ENCODE data around the gene ZNF76. TPM values are rescaled to one million over a fixed set of nuclear protein-coding genes. Genes with fewer than 3 reads are reported as not detected.

The ZNF76 gene
- total and polyA plus RNA-seq, 9 of the 15 experiments (the other 6 are each of a cell fraction or from before 2014, with no cell fraction given): 1.2 to 17.8 (median 10.7) TPM

- TF ChIP-seq ZFP1 (CRISPR knock-in tag; IDR thresholded peaks at IDR 0.05) (no peak), EGR1 (conservative IDR thresholded peaks at IDR 0.05) (peak; percentile 96), GTF2F1 (IDR thresholded peaks at IDR 0.05; ENCODE audit: low read depth, low read length) (peak; percentile 26; the same call in 1 of the 2 replicates), DDX20 (tag; IDR thresholded peaks at IDR 0.05; ENCODE audit: low read depth) (no peak), SAFB (IDR thresholded peaks at IDR 0.05; ENCODE audit: borderline replicate concordance, low read depth, low read length) (no peak), MAFG (tag; conservative IDR thresholded peaks at IDR 0.05) (no peak), PYGO2 (tag; IDR thresholded peaks at IDR 0.05) (no peak), ZNF589 (CRISPR knock-in tag; IDR thresholded peaks at IDR 0.05; ENCODE audit: low read depth) (peak; percentile 73; the same call in 1 of the 2 replicates), NFIX (CRISPR knock-in tag; IDR thresholded peaks at IDR 0.05; ENCODE audit: low read depth) (no peak; the same call in 1 of the 2 replicates), BMI1 (IDR thresholded peaks at IDR 0.05; ENCODE audit: low read length) (peak; percentile 82), C11orf30 (IDR thresholded peaks at IDR 0.05; ENCODE audit: low read depth) (0 out of 2 replicates have a peak, but pooled peaks have one; percentile 44), HINFP (tag; conservative IDR thresholded peaks at IDR 0.05; ENCODE audit: low read depth) (no peak), POLR2H (tag; IDR thresholded peaks at IDR 0.05; ENCODE audit: low read depth) (peak; percentile 68; the same call in 1 of the 2 replicates), MCM5 (IDR thresholded peaks at IDR 0.05; ENCODE audit: low read depth) (no peak), NFE2L1 (tag; IDR thresholded peaks at IDR 0.05; ENCODE audit: borderline replicate concordance, low read depth) (no peak), AFF4 (CRISPR knock-in tag; IDR thresholded peaks at IDR 0.05) (peak; percentile 95), CXXC5 (CRISPR knock-in tag; IDR thresholded peaks at IDR 0.05) (peak; percentile 99), ZNF239 (CRISPR knock-in tag; IDR thresholded peaks at IDR 0.05) (0 out of 2 replicates have a peak, but pooled peaks have one; percentile 23), FIP1L1 (IDR thresholded peaks at IDR 0.05; ENCODE audit: low read depth, low read length, poor library complexity, severe bottlenecking) (peak; percentile 99), PCBP2 (IDR thresholded peaks at IDR 0.05; ENCODE audit: low read depth, low read length, poor library complexity, severe bottlenecking) (peak; percentile 88)
Observed at GRCh38 chr6:35259194-35259947, at the start of gene ZNF76 (continued).

Measured in K562 (cell line).